Putamen (tissue), 1 donor: ENCODE measurements around the gene PRSS3.
"Not testable (repeated sequence)": the region's sequence is repeated elsewhere in the genome, so short reads cannot be mapped to it uniquely, and the experiment has no call there.

Experiments
- DNase-seq: peaks from one replicate; pipeline ENCODE4 v3.0.0-alpha.2; 2016; ENCODE audit warnings: low spot score

PRSS3 gene

GRCh38 chr9:33786681-33787080 lies 8.7 kb upstream of the PRSS3 start:
- DNase-seq, result no peak

DNA sequence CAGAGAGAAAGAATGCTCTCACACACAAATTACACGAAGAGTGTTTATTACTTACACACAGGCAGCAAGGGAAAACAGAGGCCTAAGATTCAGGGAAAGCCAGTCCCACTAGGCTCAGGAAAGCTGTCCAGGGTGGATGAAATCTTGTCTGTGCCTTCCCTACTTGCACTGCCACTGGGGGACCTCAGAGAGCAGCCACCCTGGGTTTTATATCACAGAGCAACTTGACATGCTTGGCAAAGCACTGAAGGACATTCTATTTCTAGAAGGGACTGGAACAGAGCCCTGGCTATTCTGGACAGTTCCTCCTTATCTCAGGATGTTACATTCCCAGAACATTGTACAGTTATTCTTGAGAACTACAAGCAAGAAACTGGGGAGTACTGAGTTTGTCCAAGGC lies 7.5 kb upstream of the PRSS3 start:
- no peak for DNase-seq

DNA sequence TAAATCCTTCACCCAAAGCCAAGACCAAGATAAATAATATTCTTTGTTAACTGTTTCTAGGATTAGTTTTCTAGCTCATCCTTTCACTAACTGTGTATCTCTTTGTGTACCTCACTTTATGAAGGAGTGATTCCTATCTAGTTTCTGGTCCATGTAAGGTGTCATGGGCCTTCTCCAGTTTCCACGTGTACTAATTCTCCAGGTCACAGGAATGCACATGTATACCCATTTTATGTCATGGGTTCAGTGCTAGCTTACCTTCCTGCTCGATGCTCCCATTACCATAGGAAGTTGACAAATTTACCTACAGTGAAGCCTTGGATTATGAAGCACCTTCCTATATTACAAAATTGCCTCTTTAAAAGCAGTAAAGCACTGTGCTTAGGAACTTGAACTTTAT lies 5.9 kb upstream of the PRSS3 start:
- not testable (repeated sequence) for DNase-seq

- no peak for DNase-seq
These were observed 4.2 kb upstream of the PRSS3 start for GRCh38 chr9:33791117-33791516.

GRCh38 chr9:33793496-33793895 lies 1.9 kb upstream of the PRSS3 start:
- DNase-seq, result not testable (repeated sequence)

GRCh38 chr9:33794560-33794959 lies 801 bp upstream of the PRSS3 start:
- DNase-seq, result peak; percentile 56

GRCh38 chr9:33795819-33796218 lies 458 bp downstream of the PRSS3 start:
- DNase-seq, result no peak

GRCh38 chr9:33796679-33797078 lies 1.3 kb downstream of the PRSS3 start:
- DNase-seq, result not testable (repeated sequence)

GRCh38 chr9:33797837-33798236 lies 2.5 kb downstream of the PRSS3 start:
- no peak for DNase-seq

DNA sequence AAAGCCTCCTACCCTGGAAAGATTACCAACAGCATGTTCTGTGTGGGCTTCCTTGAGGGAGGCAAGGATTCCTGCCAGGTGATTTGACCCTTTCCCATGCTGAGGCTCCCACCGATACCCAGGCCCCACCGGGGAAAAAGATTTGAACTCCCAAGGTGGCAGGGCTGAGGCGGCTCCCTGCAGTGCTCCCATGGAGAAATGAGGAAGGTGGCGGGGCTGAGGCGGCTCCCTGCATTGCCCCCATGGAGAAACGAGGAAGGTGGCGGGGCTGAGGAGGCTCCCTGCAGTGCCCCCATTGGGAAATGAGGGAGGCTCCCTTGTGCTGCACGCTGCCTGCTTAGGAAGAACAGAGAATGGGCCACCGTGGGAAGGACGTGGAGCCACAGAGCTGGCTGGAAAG lies 3.2 kb downstream of the PRSS3 start:
- no peak for DNase-seq

GRCh38 chr9:33799928-33800704 lies 4.8 kb downstream of the PRSS3 start:
- no peak for DNase-seq

DNA sequence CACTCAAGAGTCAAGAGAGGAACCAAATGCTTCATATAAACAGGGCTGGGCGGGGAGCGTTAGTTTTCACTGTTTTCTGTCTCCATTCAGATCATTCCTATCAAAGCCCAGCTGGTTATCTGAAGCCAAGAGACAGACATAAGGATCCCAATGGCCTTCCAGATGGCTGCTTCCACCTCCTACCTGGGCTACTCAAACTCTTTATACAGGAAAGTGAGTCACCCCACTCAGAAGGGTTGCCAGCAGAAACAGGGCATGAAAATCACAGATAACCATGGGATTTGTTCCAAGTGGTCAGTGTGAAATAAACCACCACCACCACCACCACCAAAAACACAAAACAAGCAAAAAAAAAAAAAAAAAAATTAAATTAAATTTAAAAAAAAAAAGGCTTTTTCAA lies 5.5 kb downstream of the PRSS3 start:
- DNase-seq, result no peak

DNA sequence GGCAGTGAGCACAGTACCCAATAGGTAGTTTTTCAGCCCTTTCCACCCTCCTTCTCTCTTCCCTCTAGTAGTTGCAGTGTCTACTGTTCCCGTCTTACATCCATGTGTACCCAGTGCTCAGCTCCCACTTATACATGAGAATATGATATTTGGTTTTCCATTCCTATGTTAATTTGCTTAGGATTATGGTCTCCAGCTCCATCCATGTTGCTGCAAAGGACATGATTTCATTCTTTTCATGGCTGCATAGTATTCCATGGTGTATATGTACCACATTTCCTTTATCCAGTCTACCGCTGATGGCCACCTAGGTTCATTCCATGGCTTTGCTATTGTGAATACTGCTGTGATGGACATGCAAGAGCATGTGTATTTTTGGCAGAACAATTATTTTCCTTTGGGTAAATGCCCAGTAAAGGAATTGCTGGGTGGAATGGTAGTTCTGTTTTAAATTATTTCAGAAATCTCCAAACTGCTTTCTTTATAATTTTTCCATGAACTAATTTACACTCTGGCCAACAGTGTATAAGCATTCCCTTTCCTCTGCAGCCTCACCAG lies 6.7 kb downstream of the PRSS3 start:
- DNase-seq, result not testable (repeated sequence)

DNA sequence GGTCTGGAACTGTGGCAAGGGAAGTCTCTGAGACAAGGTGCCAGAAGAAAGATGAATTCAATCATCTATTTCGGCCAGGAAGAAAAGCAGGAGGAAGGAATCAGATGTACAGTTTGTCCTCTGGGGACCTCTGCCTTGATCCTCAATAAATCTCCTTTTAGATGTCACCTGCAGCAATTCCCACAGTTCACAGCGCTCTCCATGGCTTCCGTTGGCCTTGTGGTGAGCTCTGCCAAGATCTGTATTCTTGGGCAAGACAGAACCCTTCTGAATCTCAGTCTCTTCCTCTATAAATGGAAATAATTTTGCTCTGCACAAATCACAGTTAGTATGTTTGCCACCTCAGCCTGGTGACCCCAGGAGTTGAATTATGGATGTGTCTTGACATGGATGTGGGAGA lies 8.8 kb downstream of the PRSS3 start:
- DNase-seq, result not testable (repeated sequence)

GRCh38 chr9:33807156-33807555 lies 11.8 kb downstream of the PRSS3 start:
- not testable (repeated sequence) for DNase-seq

- not testable (repeated sequence) for DNase-seq
These were observed 13.6 kb downstream of the PRSS3 start for GRCh38 chr9:33808979-33809322.

- no peak for DNase-seq
These were observed 14.1 kb downstream of the PRSS3 start for GRCh38 chr9:33809506-33809905.

GRCh38 chr9:33813712-33814641 lies 18.6 kb downstream of the PRSS3 start:
- DNase-seq, result peak; percentile 83

DNA sequence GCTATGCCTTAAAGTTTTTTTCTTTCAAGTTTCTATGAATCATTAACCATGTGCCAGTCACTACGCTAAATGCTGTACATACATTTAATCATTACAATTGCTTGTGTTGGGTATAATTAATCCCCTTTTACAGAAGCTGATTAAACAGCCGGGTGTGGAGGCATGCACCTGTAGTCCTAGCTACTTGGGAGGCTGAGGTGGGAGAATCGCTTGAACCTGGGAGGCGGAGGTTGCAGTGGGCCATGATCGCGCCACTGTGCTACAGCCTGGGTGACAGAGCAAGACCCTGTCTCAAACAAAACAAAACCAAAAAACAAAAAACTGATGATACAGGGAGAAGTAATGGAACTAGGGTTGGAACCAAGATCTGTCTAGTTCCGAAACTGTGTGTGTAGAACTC lies 20.4 kb downstream of the PRSS3 start:
- DNase-seq, result no peak

- DNase-seq, result peak; percentile 95
These were observed 21.2 kb downstream of the PRSS3 start, which contains the start of gene UBE2R2 for GRCh38 chr9:33816327-33817252. Gene UBE2R2, plus strand, starts transcription at chr9:33817160. Its CDS starts 598 bp downstream, at chr9:33817758.

DNA sequence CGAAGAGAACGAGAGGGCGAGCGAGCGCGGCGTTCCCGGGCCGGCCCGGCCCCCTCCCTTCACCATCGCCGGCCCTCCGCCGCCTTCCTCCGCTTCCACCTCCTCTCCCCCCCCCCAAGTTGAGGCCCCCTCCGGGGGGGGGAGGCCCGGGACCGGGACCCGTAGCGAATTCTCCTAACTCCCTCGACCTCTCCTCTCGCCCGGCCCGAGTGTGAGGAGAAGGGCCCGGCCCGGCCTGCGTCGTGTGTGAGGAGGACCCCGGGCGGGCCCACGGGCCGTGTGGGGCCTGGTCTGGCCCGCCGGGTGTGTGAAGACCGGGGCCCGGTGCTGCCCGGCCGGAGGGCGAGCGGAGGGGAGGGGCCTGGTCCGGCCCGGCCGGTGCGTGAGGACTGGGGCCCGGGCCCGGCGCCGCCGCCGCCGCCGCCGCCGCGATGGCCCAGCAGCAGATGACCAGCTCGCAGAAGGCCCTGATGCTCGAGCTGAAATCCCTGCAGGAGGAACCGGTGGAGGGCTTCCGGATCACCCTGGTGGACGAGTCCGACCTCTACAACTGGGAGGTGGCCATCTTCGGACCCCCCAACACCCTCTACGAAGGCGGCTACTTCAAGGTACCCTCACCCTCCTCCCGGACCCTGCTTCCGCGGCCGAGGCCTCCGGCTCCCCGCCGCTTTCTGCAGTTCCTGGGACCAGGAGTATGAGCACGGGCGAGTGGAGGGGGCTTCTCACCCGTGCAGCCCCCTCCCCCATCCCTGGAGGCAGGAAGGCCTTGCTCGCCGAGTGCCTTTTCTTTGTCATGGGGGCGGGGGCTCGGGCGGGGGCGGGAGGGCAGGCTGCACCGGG lies 22.2 kb downstream of the PRSS3 start:
- peak; percentile 68 for DNase-seq
